Activated CD8-positive, alpha-beta memory T cell treated with anti-CD3 and anti-CD28 coated beads for 36 hours (primary cell): ENCODE results near the gene ST8SIA5. TPM values are rescaled to one million over a fixed set of nuclear protein-coding genes. Genes with fewer than 3 reads are reported as not detected.

ENCODE experiments used
- CTCF ChIA-PET: fragments of 350-600 bp; sonication (Branson Sonifier 250); formaldehyde crosslinking; loops from one replicate; lab custom pipeline; 2021; ENCODE audit warnings: antibody characterized with exemption; lab: Charles Lee
- POLR2A ChIA-PET: fragments of 350-600 bp; sonication (Branson Sonifier 250); formaldehyde crosslinking; loops from one replicate; lab custom pipeline; 2021; ENCODE audit warnings: antibody characterized with exemption; lab: Charles Lee
- total RNA-seq, 2 experiments: library from RNA; stranded (reverse); gene quantifications; one replicate each; pipeline ENCODE4 v1.2.3, GENCODE V29; 2021

The ST8SIA5 gene
- total RNA-seq, 2 experiments from 2014 or later: not detected

DNA sequence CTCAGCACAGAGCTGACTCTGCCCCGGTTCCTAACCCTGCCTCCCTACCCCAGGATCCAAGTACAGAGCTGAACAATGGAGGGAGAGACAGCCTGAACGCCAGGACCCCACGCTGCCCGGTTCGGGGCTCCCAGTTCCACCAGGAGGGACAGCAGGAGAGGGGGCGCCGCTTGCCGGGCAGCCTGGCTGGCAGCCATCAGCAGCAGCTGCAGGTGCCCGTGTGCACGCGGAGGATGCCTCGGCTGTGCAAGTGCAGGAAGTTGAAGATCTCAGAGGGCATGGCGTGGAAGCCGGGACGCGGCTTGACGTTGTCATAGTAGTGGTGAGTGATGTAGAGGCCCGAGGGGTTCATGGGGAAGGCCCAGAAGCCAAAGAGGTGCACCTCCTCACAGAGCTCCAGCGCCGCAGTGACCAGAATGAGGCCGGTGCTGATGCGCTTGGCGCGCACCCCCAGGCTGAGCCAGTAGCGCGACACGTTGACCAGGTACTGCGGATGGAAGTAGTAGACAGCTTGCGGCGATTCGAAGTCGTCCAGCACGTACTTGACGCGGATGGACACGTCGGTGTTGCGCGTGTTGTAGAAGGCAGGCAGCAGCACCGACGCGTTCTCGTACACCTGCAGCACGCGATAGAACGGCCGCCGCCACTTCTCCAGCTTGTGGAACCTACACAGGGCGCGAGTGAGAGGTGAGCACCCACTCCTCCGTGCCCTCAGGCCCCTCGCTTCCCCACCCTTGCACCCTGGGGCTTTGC is 76.8 kb downstream of the ST8SIA5 start:
- ChIA-PET POLR2A (no interaction called here), CTCF (no interaction called here)

DNA sequence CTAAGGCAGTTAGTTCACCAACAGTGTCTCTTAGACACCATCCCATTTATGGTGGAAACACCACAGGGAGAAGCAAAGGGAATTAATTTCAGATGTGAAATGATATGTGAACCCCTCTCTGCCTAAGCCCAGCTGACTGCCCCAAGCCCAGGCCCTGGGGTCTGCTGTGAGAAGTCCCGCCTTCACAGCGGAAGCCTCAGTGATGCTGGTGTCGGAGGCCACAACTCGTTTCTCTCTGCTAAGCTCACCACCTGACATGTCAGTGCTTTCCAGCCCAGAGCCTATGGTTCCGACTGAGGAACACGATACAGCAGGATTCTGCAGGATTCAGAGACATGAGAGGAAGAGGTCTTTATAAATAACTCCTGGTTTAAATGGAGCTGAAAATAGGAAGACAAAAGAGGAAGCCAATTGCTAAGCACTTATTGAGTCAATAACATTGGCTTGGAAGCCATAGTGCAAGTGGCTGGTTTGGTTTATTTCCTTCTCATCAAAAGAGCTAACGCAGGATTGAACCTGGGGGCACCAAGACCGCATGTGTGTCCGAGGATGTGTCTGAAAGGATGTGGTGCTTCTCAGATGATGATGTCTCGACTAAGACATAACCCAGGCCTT is 78.0 kb downstream of the ST8SIA5 start:
- ChIA-PET CTCF (no interaction called here), POLR2A (no interaction called here)

DNA sequence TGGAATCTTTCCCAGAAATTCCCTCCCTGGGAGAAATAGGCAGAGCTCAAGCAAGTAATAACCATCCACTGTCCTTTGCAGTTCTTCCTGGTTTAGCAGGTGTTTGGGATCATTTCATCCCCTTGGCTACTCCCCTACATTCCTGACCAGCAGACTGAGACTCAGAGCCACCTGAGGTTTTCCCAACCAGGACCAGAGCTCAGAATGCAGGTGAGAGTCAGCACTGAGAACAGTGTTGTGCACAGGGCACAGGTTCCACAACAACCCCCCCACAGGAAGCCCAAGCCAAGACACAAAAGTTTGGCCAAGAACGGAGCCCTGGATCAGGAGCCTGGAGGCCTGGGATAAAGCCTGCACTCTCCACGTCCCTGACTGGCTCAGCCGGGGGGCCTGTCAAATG is 78.8 kb downstream of the ST8SIA5 start:
- ChIA-PET POLR2A (no interaction called here), CTCF (no interaction called here)

DNA sequence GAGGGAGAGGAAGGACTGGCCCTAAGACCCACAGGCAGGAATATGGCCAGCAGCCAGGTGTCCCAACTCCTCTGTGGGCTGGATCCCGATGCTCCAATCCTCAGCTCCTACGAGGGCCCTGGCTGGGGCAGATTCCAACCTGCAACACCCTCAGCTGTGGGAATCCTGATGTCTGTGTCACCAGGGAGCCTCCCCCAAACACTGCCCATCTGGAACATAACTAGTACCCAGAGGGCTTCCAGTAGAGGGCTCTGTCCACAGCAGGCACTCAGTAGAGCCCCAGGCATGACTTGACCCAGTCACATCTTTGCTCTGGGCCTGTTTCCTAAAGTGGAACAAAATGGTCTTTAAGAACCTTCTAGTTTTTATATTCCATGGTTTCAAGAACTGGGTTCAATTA is 79.2 kb downstream of the ST8SIA5 start:
- ChIA-PET CTCF (no interaction called here), POLR2A (no interaction called here)

DNA sequence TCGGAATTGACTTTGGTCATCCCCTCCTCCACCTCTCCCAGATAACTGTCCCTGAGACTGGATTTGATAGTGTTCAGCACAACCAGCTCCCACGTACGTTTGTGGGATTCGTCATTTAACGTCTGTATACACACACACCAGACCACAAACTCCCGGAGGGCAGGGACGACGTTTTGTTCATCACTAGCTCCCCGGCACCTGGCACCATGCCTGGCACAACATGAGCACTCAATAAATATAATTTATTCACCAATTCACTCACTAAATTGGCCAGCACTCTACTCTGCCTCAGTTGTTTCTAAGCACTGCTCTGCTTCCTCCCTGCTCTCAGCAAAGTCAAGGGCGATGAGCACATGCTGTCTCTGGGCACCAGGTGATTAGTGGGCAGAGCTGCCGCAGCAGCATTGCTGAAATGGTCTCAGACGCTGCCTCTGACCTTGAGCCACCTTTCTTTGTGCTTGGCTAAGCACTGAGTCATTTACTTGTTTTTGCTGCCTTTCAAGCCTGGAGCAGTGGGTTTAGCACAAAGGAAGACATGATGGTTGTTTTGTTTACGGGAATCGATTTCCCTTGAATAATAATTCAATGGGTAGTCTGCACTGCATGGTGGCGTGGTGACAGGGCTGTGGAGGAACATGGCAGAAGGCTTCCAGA is 80.5 kb downstream of the ST8SIA5 start:
- ChIA-PET POLR2A (no interaction called here), CTCF (no interaction called here)

DNA sequence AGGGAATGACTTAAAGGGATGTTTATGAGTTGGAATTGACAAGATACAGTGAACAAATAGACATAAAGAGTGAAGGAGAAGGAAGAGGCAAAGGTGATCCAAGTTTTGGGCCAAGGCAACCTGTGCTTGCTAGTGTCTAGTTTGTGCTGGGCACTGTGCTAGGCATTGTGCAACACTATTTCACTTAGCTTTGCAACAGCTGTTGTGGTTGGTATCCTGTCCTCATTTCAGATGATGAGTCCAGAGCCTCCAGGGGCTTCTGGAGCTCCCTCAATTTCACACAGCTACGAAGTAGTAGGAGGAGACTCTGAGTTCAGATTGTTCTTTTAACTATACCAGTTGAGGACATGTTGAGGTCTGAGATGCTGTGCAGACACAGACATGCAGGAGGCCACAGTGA is 81.7 kb downstream of the ST8SIA5 start:
- POLR2A ChIA-PET: no interaction called here
- CTCF ChIA-PET: interaction anchor here (2.4 kb wide), 1 partner anchor 17 kb away, joined by 9 read pairs; no protein-coding TSS in a partner anchor

DNA sequence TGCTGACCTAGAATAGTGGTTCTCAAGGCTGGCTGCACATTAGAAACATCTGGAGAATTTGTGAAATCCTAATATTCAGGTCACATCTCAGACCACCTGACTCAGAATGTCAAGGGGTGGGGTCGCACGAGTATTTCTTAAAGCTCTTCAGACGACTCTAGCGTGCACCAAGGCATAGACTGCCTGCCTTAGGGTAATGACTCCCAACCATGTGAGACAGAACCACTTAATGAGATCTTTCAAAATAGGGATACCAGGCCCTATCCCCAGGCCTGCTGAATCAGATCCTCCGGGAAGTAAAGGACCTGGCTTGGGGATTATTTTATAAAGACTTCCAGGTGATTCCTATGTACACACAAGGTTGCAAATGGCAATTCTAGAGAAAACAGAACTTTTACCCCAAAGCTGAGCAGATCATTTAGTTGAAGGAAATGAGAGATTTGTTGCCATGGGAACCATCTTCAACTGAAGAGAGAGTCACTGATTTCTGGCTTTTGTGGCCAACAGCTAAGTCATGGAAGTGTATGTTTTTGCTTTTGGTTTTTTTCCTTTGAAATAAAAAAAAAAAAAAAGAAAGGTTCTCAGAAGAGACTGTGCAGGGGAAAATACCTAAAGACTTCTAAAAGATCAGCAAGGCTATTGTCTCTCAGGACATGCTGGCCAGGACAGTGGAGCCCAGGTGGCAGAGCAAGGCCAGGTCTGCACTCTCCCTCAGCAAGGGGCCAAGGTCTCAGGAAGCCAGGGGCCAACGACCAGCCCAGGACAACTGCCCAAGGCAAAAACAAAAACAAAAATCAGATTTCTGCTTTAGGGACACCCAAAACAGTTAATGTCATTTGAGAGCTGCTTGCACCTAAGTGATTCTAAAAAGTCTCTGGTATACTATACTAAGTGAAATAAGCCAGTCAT is 84.5 kb downstream of the ST8SIA5 start:
- ChIA-PET CTCF (interaction anchor here (0.6 to 1.0 kb wide), 2 partner anchors 14 to 1859 kb away, joined by 3 to 4 read pairs; no protein-coding TSS in a partner anchor), POLR2A (no interaction called here)

DNA sequence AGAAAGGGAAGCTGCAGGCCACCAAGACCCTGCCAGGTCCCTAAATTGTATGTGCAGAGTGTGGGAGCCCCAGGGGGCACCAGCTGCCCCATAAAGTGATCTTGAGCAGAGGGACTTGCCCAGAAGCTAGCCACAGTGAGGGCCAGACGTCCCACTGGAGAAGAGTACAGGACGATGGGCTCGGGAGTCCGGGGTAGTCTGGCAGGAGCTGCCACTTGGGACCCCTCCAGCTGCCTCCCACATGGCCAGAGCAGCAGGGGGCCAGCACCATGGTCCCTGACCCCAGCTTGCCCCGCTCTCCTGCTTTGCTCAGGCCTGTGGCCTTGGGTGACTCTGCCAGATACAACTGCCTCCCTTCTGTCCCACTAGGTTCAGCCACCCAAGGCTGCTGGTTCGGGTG is 88.2 kb downstream of the ST8SIA5 start:
- POLR2A ChIA-PET: no interaction called here
- CTCF ChIA-PET: no interaction called here

DNA sequence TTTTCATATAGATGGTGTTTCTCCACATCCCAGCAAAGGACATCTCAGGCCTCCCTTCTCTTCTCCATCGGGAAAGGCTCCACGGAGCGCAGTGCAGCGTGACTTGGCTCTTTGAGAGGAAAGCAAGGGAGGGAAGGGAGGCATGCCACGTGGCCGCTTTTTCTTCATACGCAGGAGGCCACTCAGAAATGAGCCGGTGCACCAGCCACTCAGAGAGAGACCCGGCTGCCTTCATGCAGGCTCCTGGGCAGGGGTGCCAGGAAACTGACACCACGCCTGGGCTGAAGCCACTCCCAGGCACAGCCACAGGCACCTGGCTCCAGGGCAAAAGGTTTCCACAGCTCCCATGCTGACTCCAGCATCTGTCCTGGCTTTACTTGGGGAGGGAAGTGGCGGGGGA is 88.7 kb downstream of the ST8SIA5 start:
- ChIA-PET POLR2A (no interaction called here), CTCF (no interaction called here)

DNA sequence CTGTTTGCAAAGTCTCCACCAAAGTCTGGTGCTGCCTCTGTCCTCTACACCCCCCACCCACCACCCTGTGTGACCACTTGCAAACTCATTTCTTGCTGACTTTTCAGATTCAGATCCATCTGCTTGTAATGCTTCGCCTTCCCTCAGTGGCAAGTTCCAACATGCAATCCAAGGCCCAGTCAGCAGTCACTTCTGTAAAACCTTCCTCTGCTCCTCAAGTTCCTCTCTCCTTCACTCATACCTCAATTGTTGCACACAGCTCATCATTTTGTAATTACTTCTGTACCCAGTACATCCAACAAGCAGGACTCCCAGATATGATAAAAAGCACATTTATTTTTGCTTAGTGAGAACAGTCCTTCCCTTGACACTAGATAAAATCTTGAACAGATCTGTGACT is 93.3 kb downstream of the ST8SIA5 start:
- ChIA-PET POLR2A (no interaction called here), CTCF (no interaction called here)

DNA sequence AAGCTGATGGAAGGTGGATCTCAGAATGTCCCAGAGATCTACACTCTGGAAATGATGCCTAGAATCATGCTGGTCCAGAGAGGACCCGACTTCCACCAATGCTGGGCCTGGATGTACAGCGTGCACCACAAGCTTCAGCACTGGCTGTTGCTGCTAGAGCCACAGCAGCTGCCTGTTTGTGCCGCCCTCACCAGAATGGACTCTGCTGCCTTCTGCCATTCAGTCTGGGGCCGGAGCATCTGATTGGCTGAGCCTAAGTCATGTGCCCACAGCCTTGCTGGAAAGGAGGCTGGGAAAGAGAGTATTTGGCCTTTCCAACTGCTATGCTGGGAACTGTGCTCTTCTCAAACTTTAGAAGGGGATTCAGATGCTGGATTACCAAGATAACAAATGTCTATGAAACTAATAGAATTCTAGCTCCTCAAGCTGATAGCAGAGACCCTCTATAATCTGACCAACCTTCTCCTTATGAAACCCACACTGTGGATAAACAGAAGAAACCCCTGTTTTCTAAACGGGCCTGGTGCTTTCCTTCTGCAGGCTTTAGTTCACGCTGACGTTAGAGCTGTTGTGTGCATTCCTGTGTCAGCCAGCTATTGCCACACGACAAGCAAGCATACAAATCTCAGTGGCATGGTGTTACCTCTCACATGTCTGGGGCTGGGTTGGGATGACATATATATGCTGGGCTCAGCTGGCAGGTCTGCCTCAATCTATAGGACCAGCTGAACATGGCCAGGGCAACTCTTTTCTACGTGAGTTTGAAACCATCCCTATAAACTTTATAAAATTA is 95.7 kb downstream of the ST8SIA5 start:
- ChIA-PET CTCF (interaction anchor here (0.5 to 1.1 kb wide), 3 partner anchors 10 to 487 kb away, joined by 3 to 4 read pairs (median 3); a partner anchor contains a TSS), POLR2A (no interaction called here)

DNA sequence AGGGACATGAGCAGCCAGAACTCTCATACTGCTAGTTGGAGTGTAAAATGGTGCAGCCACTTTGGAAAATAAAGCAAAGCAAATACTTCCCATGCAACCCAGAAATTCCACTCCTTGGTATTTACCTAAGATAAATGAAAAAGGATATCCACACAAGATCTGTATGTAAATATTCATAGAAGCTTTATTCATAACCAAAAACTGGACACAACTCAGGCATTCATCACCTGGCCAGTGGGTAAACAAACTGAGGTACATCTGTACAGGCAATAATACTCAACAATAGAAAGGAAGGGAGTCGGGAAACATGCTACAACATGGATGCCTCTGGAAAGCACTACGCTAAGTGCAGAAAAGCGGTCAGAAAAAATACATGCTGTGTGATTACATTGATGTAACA is 97.4 kb downstream of the ST8SIA5 start:
- CTCF ChIA-PET: interaction anchor here (1.8 to 3.4 kb wide), 2 partner anchors 104 to 378 kb away, joined by 6 to 21 read pairs; no protein-coding TSS in a partner anchor
- POLR2A ChIA-PET: no interaction called here

DNA sequence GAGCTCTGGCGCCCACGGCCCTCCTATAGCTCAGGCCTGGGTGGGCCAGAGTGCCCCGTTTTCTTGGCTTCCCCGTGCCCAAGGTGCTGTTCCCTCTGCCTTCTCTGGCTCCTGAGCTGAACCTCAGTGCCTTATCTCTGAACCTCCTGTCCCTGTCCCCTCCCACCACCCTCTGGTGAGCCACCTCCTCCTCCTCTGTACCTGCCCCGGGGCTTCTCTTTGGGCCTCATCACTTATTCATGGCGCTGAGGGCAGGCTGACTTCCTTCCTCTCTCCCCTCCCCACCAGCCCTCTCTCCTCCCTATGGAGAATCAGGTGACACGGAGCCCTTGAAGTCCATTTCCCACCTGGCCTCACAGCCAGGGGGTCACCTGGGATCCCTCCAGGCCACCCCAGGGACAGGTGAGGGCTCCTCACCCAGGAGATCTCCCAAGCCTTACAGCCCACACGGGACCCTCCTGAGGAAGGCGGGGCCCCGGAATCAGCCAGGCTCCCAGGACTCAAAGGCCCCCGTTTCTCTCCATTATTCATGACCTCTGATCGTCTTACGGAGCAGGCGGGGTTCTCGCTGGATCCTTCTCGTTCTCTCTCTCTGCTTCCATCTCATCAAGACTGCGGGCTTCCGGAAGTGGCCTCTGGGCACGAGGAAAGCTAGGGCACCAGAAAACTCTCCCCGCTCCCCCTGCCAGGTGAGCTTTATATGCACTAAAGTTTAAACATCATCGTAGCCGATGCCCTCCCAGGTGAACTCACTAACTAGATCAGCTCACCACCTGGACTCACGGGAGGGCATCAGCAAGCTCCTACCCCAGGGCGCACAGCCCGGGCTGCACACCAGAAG is 99.5 kb downstream of the ST8SIA5 start, which contains the start of gene LOXHD1:
Gene LOXHD1 (minus strand): TSS at position 106 of the 841 bp plus-strand sequence. CDS start 187 bp downstream, outside the sequence.
- ChIA-PET POLR2A (interaction anchor here (0.6 kb wide), 1 partner anchor 484 kb away, joined by 3 read pairs; a partner anchor contains a TSS), CTCF (interaction anchor here (0.6 to 3.4 kb wide), 26 partner anchors 9 to 532 kb away, joined by 3 to 21 read pairs (median 4); a partner anchor contains a TSS)

DNA sequence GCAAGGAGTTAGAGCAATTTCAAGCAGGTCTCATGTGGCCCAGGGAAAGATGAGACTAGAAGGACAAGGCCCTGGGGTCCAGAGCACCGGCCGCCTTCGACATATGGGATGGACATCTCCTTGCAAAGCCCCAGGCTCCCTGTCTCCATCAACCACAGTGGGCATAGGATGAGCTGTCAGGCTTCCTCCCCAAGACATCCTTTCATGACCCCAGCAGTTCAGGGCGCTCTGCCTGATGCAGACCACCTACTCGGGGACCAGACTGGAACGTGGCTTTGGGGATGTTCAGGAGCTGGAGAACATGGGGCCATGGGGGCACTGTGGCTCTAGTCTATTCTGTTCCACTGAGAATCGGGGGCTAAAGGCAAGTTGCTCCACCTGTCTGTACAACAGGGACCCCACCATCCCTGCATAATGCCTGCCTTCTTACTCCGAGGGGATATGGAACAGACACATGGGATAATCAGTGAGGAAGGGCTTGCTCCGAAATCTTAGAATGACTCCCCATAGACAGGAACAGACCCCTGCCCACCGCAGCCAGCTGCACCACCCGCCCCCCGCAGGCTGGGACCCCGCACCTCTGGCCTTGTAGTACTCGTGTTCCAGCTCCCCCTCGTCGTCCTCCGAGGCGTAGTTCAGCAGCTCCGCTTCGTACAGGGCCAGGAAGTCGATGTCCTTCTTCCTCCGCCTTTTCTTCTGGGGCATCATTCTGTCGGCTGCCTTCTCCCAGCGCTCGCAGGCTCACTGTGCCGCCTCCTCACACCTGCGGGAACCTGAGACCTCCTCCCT is 100.3 kb downstream of the ST8SIA5 start:
- POLR2A ChIA-PET: no interaction called here
- CTCF ChIA-PET: interaction anchor here (1.0 to 3.4 kb wide), 4 partner anchors 9 to 483 kb away, joined by 3 to 21 read pairs (median 7); a partner anchor contains a TSS

DNA sequence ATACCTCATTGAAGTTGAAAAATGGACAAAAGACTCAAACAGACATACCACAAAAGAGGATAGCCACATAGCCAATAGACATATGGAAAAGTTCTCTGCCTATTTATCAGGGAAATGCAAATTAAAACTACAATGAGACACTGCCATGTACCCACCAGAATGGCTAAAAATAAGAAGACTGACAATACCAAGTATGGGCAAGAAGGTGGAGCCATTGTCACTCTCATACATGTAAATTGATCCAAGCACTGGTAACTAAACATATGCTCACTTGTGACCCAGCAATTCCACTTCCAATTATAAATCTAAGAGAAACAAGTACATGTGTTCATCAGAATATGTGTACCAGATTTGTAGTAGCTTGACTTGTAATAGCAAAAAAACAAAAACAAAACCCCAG is 104.5 kb downstream of the ST8SIA5 start:
- ChIA-PET POLR2A (no interaction called here), CTCF (no interaction called here)

DNA sequence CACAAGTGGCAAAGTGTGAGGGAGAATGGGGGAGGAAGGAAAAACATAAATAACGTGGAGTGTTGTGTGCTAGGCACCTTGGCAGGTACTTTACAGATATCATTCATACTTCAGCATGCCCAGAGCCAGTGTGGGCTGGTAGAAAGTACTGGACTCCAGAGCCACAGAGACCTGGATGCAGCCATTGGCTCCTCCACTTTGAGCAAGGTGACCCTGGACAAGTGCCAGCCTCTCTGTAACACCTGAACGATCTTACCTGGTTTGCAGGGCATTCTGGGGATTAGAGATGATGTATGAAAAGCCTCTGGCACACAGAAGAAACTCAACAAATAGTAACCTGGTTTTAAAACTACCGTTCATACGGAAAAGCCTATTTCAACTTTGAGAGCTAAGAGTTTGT is 106.2 kb downstream of the ST8SIA5 start:
- ChIA-PET POLR2A (no interaction called here), CTCF (interaction anchor here (1.1 kb wide), 1 partner anchor 10 kb away, joined by 3 read pairs; no protein-coding TSS in a partner anchor)
